Ishikawa (cell line): ENCODE measurements around the gene RBBP4.

Experiments used
- CREB1 ChIP-seq: IDR thresholded peaks from 2 replicates; pipeline ENCODE4 v1.6.1; 2012; ENCODE audit warnings: low read depth
- EGR1 ChIP-seq: IDR thresholded peaks from 2 replicates; pipeline ENCODE4 v1.6.1; 2012
- EP300 ChIP-seq: IDR thresholded peaks from 2 replicates; pipeline ENCODE4 v1.6.1; 2012; ENCODE audit warnings: borderline replicate concordance
- TAF1 ChIP-seq: IDR thresholded peaks from 2 replicates; pipeline ENCODE4 v1.6.1; 2012; ENCODE audit warnings: low read depth, mild to moderate bottlenecking
- YY1 ChIP-seq: IDR thresholded peaks from 2 replicates; pipeline ENCODE4 v1.6.1; 2012; ENCODE audit warnings: low read depth
- TF ChIP-seq, protein P1 (sequence below): IDR thresholded peaks from 2 replicates; pipeline ENCODE4 v1.6.1; 2012
- TF ChIP-seq, protein P2 (sequence below): IDR thresholded peaks from 2 replicates; pipeline ENCODE4 v1.6.1; 2012
- TF ChIP-seq, protein P3 (sequence below): IDR thresholded peaks from 2 replicates; pipeline ENCODE4 v1.6.1; 2012; ENCODE audit warnings: low read depth, mild to moderate bottlenecking

DNA sequence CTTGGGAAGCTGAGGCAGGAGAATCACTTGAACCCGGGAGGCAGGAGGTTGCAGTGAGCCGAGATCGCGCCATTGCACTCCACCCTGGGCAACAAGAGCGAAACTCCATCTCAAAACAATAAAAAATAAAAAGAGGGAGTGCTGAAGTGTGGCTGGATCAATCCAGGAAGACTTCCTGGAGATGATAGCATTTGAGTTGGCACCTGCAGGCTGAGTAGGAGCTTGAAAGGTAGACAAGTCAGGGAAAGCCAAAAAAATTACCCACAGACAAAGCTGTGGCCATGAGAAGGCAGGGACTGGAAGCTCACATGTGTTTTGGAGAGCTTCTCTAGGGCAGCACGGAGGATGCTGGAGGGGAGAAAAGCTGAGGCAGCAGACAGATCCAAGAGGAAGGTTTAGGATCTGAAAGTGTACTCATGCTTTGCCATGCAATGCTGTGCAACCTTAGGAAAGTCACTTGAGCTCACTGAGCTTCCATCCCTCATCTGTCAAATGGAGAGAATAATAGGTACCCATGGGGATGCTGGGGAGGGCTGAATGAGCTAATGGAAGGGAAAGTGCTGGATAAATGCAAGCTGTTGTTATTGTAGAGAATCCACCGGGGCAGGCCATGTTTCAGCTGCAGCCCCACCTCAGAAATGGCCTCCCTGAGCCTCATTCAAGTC is 77.5 kb downstream of the RBBP4 start:
- no peak for TF ChIP-seq CREB1
- TF ChIP-seq YY1 = no peak
- TF ChIP-seq, protein P1, sequence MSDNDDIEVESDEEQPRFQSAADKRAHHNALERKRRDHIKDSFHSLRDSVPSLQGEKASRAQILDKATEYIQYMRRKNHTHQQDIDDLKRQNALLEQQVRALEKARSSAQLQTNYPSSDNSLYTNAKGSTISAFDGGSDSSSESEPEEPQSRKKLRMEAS = no peak
- no peak for TF ChIP-seq EP300
- no peak for TF ChIP-seq EGR1
- TF ChIP-seq TAF1 = no peak
- TF ChIP-seq, protein P2, sequence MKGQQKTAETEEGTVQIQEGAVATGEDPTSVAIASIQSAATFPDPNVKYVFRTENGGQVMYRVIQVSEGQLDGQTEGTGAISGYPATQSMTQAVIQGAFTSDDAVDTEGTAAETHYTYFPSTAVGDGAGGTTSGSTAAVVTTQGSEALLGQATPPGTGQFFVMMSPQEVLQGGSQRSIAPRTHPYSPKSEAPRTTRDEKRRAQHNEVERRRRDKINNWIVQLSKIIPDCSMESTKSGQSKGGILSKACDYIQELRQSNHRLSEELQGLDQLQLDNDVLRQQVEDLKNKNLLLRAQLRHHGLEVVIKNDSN = no peak
- TF ChIP-seq, protein P3, sequence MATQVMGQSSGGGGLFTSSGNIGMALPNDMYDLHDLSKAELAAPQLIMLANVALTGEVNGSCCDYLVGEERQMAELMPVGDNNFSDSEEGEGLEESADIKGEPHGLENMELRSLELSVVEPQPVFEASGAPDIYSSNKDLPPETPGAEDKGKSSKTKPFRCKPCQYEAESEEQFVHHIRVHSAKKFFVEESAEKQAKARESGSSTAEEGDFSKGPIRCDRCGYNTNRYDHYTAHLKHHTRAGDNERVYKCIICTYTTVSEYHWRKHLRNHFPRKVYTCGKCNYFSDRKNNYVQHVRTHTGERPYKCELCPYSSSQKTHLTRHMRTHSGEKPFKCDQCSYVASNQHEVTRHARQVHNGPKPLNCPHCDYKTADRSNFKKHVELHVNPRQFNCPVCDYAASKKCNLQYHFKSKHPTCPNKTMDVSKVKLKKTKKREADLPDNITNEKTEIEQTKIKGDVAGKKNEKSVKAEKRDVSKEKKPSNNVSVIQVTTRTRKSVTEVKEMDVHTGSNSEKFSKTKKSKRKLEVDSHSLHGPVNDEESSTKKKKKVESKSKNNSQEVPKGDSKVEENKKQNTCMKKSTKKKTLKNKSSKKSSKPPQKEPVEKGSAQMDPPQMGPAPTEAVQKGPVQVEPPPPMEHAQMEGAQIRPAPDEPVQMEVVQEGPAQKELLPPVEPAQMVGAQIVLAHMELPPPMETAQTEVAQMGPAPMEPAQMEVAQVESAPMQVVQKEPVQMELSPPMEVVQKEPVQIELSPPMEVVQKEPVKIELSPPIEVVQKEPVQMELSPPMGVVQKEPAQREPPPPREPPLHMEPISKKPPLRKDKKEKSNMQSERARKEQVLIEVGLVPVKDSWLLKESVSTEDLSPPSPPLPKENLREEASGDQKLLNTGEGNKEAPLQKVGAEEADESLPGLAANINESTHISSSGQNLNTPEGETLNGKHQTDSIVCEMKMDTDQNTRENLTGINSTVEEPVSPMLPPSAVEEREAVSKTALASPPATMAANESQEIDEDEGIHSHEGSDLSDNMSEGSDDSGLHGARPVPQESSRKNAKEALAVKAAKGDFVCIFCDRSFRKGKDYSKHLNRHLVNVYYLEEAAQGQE = no peak
